WTC11 (cell line): Measurements from ENCODE around the gene VAV2. TPM values are rescaled to one million over a fixed set of nuclear protein-coding genes. Genes with fewer than 3 reads are reported as not detected.

Source experiments
- ATAC-seq: fragments of 200-7000 bp; cut with Tn5 transposase; 2 replicates; pipeline ENCODE4 v1.10.0; 2021; ENCODE audit warnings: mild to moderate bottlenecking, moderate library complexity
- CTCF ChIA-PET: fragments of 300-600 bp; sonication (Branson Sonifier 250); formaldehyde crosslinking; loops from one replicate; lab custom pipeline; 2021; ENCODE audit warnings: antibody characterized with exemption; lab: Charles Lee
- POLR2A ChIA-PET: fragments of 350-600 bp; sonication (Branson Sonifier 250); formaldehyde crosslinking; loops from one replicate; lab custom pipeline; 2021; ENCODE audit warnings: antibody characterized with exemption; lab: Charles Lee
- DNase-seq: peaks from one replicate; pipeline ENCODE4 v3.0.0; 2021; ENCODE audit warnings: low spot score
- H3K27ac Mint-ChIP-seq: 2 replicates; pipeline ENCODE4 v1.8.0; 2021; ENCODE audit warnings: mixed read lengths
- H3K27me3 Mint-ChIP-seq: 2 replicates; pipeline ENCODE4 v1.8.0; 2021; ENCODE audit warnings: low read depth, mild to moderate bottlenecking, moderate library complexity, mixed read lengths
- H3K36me3 Mint-ChIP-seq: 2 replicates; pipeline ENCODE4 v1.8.0; 2021; ENCODE audit warnings: mixed read lengths
- H3K4me1 Mint-ChIP-seq: 2 replicates; pipeline ENCODE4 v1.8.0; 2022; ENCODE audit warnings: mixed read lengths
- H3K4me3 Mint-ChIP-seq: 2 replicates; pipeline ENCODE4 v1.8.0; 2021; ENCODE audit warnings: mild to moderate bottlenecking, moderate library complexity, mixed read lengths
- H3K9me3 Mint-ChIP-seq: 2 replicates; pipeline ENCODE4 v1.8.0; 2021; ENCODE audit warnings: mixed read lengths
- ARID4B ChIP-seq: sonication (generic); formaldehyde crosslinking; IDR thresholded peaks from 2 replicates; pipeline ENCODE4 v1.8.0; 2023; ENCODE audit warnings: missing genetic modification reagents, mild to moderate bottlenecking, borderline replicate concordance
- EMX1 ChIP-seq: fragments of 250-450 bp; sonication (Bioruptor Pico); IDR thresholded peaks from 2 replicates; pipeline ENCODE4 v1.8.0; 2021; ENCODE audit warnings: mild to moderate bottlenecking
- ETV6 ChIP-seq: sonication (generic); formaldehyde crosslinking; IDR thresholded peaks from 2 replicates; pipeline ENCODE4 v1.8.1; 2022; ENCODE audit warnings: mild to moderate bottlenecking, missing genetic modification reagents
- FOXK1 ChIP-seq: sonication (generic); formaldehyde crosslinking; IDR thresholded peaks from 2 replicates; pipeline ENCODE4 v1.8.0; 2022; ENCODE audit warnings: mild to moderate bottlenecking, moderate library complexity, missing genetic modification reagents
- JAZF1 ChIP-seq: fragments of 250-450 bp; sonication (Bioruptor Pico); IDR thresholded peaks from 2 replicates; pipeline ENCODE4 v1.9.0; 2021; ENCODE audit warnings: moderate library complexity, mild to moderate bottlenecking, inconsistent platforms
- KAT7 ChIP-seq: sonication (generic); formaldehyde crosslinking; IDR thresholded peaks from 2 replicates; pipeline ENCODE4 v1.8.1; 2023; ENCODE audit warnings: missing genetic modification reagents, mild to moderate bottlenecking, borderline replicate concordance
- MXD4 ChIP-seq: fragments of 250-450 bp; sonication (Bioruptor Pico); IDR thresholded peaks from 2 replicates; pipeline ENCODE4 v1.8.0; 2021; ENCODE audit warnings: mild to moderate bottlenecking, moderate library complexity, borderline replicate concordance
- NFE2L1 ChIP-seq: sonication (generic); formaldehyde crosslinking; IDR thresholded peaks from 2 replicates; pipeline ENCODE4 v1.8.1; 2023; ENCODE audit warnings: missing genetic modification reagents
- PRDM15 ChIP-seq: sonication (generic); formaldehyde crosslinking; IDR thresholded peaks from 2 replicates; pipeline ENCODE4 v1.8.0; 2022; ENCODE audit warnings: missing genetic modification reagents
- RELA ChIP-seq: sonication (generic); formaldehyde crosslinking; IDR thresholded peaks from 2 replicates; pipeline ENCODE4 v1.8.1; 2022; ENCODE audit warnings: missing genetic modification reagents, mild to moderate bottlenecking, borderline replicate concordance
- SMAD4 ChIP-seq: sonication (generic); formaldehyde crosslinking; IDR thresholded peaks from 2 replicates; pipeline ENCODE4 v1.8.0; 2022; ENCODE audit warnings: mild to moderate bottlenecking, missing genetic modification reagents
- SP1 ChIP-seq: sonication (generic); formaldehyde crosslinking; conservative IDR thresholded peaks from 2 replicates; pipeline ENCODE4 v1.8.1; 2022; ENCODE audit warnings: missing genetic modification reagents
- TP53 ChIP-seq: sonication (generic); formaldehyde crosslinking; IDR thresholded peaks from 2 replicates; pipeline ENCODE4 v1.8.1; 2023; ENCODE audit warnings: mild to moderate bottlenecking, missing genetic modification reagents
- ZNF232 ChIP-seq: sonication (generic); formaldehyde crosslinking; IDR thresholded peaks from 2 replicates; pipeline ENCODE4 v1.8.0; 2022; ENCODE audit warnings: mild to moderate bottlenecking, missing genetic modification reagents
- total RNA-seq: library from RNA; stranded (reverse); gene quantifications from 3 replicates; pipeline ENCODE4 v1.2.3, GENCODE V29; 2021
- TF ChIP-seq, protein P1 (sequence below): sonication (generic); formaldehyde crosslinking; IDR thresholded peaks from 2 replicates; pipeline ENCODE4 v1.8.1; 2023; ENCODE audit warnings: mild to moderate bottlenecking, missing genetic modification reagents, borderline replicate concordance
- TF ChIP-seq, protein P2 (sequence below): sonication (generic); formaldehyde crosslinking; IDR thresholded peaks from 2 replicates; pipeline ENCODE4 v1.8.1; 2023; ENCODE audit warnings: mild to moderate bottlenecking, moderate library complexity, missing genetic modification reagents
- TF ChIP-seq, protein P3 (sequence below): sonication (generic); formaldehyde crosslinking; IDR thresholded peaks from 2 replicates; pipeline ENCODE4 v1.8.1; 2022; ENCODE audit warnings: mild to moderate bottlenecking, missing genetic modification reagents, moderate library complexity, borderline replicate concordance
- TF ChIP-seq, protein P4 (sequence below): fragments of 250-450 bp; sonication (Bioruptor Pico); IDR thresholded peaks from 2 replicates; pipeline ENCODE4 v1.9.0; 2021; ENCODE audit warnings: mild to moderate bottlenecking

Gene VAV2
- total RNA-seq, 1 experiment from 2014 or later = 39.7 TPM

- H3K27ac Mint-ChIP-seq = peak overlapping the region; percentile 96
- no peak overlapping the region for H3K4me3 Mint-ChIP-seq
- CTCF ChIA-PET = interaction anchor here (1.2 to 1.3 kb wide), 3 partner anchors 17 to 55 kb away, joined by 3 to 4 read pairs (median 3); no protein-coding TSS in a partner anchor
Observed at GRCh38 chr9:133938753-133939152, 53.4 kb downstream of the VAV2 start.

More at GRCh38 chr9:133938753-133939152, 53.4 kb downstream of the VAV2 start:
- POLR2A ChIA-PET = no interaction called here
- peaks cover 4% of the 10 kb centered on the region; the same call in 1 of the 2 replicates for H3K9me3 Mint-ChIP-seq
- ATAC-seq (no peak), DNase-seq (no peak)
- H3K36me3 Mint-ChIP-seq = peaks cover 7% of the 10 kb centered on the region
- no peak for TF ChIP-seq PRDM15 (CRISPR knock-in tag)
- TF ChIP-seq SMAD4 (CRISPR knock-in tag) = no peak
- TF ChIP-seq, protein P1, sequence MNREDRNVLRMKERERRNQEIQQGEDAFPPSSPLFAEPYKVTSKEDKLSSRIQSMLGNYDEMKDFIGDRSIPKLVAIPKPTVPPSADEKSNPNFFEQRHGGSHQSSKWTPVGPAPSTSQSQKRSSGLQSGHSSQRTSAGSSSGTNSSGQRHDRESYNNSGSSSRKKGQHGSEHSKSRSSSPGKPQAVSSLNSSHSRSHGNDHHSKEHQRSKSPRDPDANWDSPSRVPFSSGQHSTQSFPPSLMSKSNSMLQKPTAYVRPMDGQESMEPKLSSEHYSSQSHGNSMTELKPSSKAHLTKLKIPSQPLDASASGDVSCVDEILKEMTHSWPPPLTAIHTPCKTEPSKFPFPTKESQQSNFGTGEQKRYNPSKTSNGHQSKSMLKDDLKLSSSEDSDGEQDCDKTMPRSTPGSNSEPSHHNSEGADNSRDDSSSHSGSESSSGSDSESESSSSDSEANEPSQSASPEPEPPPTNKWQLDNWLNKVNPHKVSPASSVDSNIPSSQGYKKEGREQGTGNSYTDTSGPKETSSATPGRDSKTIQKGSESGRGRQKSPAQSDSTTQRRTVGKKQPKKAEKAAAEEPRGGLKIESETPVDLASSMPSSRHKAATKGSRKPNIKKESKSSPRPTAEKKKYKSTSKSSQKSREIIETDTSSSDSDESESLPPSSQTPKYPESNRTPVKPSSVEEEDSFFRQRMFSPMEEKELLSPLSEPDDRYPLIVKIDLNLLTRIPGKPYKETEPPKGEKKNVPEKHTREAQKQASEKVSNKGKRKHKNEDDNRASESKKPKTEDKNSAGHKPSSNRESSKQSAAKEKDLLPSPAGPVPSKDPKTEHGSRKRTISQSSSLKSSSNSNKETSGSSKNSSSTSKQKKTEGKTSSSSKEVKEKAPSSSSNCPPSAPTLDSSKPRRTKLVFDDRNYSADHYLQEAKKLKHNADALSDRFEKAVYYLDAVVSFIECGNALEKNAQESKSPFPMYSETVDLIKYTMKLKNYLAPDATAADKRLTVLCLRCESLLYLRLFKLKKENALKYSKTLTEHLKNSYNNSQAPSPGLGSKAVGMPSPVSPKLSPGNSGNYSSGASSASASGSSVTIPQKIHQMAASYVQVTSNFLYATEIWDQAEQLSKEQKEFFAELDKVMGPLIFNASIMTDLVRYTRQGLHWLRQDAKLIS = no peak
- TF ChIP-seq RELA = no peak
- no peak for TF ChIP-seq JAZF1 (CRISPR knock-in tag)
- no peak for TF ChIP-seq ARID4B (CRISPR knock-in tag)
- TF ChIP-seq, protein P2, sequence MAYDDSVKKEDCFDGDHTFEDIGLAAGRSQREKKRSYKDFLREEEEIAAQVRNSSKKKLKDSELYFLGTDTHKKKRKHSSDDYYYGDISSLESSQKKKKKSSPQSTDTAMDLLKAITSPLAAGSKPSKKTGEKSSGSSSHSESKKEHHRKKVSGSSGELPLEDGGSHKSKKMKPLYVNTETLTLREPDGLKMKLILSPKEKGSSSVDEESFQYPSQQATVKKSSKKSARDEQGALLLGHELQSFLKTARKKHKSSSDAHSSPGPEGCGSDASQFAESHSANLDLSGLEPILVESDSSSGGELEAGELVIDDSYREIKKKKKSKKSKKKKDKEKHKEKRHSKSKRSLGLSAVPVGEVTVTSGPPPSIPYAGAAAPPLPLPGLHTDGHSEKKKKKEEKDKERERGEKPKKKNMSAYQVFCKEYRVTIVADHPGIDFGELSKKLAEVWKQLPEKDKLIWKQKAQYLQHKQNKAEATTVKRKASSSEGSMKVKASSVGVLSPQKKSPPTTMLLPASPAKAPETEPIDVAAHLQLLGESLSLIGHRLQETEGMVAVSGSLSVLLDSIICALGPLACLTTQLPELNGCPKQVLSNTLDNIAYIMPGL (CRISPR knock-in tag) = no peak
- TF ChIP-seq EMX1 (CRISPR knock-in tag) = no peak
- no peak for TF ChIP-seq FOXK1 (CRISPR knock-in tag)
- TF ChIP-seq, protein P3, sequence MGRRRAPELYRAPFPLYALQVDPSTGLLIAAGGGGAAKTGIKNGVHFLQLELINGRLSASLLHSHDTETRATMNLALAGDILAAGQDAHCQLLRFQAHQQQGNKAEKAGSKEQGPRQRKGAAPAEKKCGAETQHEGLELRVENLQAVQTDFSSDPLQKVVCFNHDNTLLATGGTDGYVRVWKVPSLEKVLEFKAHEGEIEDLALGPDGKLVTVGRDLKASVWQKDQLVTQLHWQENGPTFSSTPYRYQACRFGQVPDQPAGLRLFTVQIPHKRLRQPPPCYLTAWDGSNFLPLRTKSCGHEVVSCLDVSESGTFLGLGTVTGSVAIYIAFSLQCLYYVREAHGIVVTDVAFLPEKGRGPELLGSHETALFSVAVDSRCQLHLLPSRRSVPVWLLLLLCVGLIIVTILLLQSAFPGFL = no peak
- TF ChIP-seq KAT7 = no peak
- TF ChIP-seq, protein P4, sequence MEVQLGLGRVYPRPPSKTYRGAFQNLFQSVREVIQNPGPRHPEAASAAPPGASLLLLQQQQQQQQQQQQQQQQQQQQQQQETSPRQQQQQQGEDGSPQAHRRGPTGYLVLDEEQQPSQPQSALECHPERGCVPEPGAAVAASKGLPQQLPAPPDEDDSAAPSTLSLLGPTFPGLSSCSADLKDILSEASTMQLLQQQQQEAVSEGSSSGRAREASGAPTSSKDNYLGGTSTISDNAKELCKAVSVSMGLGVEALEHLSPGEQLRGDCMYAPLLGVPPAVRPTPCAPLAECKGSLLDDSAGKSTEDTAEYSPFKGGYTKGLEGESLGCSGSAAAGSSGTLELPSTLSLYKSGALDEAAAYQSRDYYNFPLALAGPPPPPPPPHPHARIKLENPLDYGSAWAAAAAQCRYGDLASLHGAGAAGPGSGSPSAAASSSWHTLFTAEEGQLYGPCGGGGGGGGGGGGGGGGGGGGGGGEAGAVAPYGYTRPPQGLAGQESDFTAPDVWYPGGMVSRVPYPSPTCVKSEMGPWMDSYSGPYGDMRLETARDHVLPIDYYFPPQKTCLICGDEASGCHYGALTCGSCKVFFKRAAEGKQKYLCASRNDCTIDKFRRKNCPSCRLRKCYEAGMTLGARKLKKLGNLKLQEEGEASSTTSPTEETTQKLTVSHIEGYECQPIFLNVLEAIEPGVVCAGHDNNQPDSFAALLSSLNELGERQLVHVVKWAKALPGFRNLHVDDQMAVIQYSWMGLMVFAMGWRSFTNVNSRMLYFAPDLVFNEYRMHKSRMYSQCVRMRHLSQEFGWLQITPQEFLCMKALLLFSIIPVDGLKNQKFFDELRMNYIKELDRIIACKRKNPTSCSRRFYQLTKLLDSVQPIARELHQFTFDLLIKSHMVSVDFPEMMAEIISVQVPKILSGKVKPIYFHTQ (CRISPR knock-in tag) = no peak
- no peak for TF ChIP-seq NFE2L1
- no peak for TF ChIP-seq SP1 (CRISPR knock-in tag)
- TF ChIP-seq ETV6 = no peak
- TF ChIP-seq MXD4 (CRISPR knock-in tag) = no peak
- TF ChIP-seq TP53 (CRISPR knock-in tag) = no peak
- no peak for TF ChIP-seq ZNF232 (CRISPR knock-in tag)
- peaks cover 17% of the 10 kb centered on the region for H3K4me1 Mint-ChIP-seq
- no peaks in the 10 kb centered on the region for H3K27me3 Mint-ChIP-seq
